NCI-H1105 (cell line): ENCODE data around the gene FBLN7.

Source experiments
- DNase-seq: peaks from one replicate; lab custom pipeline; 2025; lab: John Stamatoyannopoulos, UW

Gene FBLN7

DNA sequence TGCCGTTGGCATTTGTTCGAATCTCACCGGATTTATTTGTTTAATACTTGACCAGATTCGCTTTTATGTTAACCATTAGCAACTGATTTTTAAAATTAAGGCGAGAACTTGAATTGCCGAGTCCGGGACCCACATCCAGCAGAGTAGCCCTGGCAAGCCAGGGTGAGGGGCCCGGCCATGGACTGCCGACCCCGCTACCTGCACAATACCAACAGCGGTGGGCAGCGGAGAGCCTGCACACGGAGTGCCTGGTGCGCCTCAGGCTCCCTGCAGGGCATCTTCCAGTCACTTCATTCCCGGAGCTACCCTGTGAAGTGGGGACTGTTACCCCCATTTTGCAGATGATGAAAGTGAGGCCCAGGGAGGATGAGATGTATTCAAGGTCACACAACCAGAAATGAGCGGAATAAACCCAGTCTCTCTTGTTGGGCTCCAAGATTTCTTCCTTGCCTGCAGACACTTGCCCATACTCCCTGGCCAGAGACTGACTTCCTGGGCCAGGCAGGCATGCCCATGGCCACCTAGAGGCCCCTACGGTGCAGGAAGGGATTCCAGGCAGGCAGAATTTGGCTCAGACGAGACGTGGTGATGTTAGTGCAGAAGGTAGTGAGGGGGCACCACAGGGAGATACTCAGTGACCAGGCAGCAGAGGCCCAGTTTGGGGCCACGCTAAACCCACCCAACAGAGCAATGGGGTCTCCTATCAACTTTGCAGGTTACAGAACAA, 2.9 kb downstream of the FBLN7 start:
- DNase-seq: no peak

DNA sequence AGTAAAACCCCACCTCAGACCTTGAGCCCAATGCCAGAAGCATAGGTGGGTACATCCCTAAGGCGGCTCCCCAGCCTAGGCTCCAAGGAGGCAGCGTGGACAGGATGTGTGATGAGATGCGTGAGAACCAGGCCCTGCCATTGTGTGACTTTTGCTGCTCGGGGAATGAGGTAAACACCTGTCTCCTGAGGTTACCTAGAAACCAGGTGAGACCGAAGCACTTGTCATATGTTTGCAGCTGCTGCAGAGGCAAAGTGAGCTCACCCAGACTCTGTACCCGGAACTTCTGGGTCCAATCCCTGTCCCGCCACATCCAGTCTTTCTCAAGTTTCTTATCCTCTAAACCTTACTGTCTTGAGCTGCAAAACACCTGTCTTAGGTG, 3.4 kb downstream of the FBLN7 start:
- no peak for DNase-seq

DNA sequence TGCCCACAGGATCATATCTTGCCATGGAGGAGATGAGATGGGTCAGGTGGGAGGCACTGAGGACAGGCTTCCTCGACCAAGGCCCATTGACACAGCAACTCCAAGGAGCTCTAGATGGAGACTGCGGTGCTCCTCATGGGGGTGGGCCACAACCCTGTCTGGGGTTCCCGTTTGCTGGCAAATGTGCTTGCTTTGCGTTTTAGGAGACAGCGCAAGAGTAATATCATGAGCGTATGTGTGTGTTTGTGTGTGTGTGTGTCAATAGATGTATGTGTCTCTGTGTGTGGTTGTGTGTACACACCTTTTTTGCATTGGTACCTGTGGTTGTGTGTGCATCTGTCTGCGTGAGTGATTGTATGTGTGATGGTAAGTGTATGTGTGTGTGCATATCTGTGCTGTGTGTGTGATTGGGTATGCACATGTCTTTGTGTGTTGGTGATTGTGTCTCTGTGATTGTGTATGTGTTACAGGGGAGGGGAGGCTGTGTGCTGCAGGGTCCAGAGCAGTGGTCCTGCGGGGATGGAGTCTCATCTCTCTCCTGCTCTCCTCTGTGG, 4.4 kb downstream of the FBLN7 start:
- no peak for DNase-seq

DNA sequence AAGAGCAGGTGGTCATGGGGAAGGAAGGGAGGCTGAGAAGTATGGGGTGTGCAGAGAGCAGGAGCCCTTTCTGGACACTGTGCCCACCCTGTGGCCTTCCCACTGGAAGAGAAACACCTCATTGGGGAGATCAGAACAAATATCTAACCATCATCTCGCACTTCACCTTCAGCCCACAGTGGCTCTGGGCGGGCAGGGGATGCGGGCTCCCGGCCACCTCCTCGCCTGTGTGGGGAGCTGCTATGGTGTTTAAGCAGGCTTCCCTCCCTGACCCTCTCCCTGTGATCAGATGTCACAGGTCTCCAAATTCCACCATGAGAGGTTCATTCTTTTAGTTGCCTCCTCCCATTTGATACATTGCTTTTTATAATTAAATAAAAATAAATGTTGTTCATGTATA, 5.0 kb downstream of the FBLN7 start:
- no peak for DNase-seq

DNA sequence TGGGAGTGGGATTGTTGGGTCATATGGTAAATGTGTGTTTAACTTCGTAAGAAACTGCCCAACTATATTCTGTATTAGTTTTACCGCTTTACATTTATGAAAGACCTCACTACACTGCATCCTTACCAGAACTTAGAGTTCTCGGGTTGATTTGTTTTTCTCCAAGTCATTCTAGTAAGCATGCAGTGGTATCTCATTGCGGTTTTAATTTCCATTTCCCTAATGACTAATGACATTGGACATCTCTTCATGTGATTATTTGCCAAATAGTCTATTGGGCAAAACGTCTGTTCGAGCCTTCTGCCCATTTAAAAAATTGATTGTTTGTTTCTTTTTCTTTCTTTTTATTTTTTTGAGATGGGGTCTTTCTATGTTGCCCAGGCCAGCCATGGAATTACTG, 6.8 kb downstream of the FBLN7 start:
- DNase-seq: no peak

DNA sequence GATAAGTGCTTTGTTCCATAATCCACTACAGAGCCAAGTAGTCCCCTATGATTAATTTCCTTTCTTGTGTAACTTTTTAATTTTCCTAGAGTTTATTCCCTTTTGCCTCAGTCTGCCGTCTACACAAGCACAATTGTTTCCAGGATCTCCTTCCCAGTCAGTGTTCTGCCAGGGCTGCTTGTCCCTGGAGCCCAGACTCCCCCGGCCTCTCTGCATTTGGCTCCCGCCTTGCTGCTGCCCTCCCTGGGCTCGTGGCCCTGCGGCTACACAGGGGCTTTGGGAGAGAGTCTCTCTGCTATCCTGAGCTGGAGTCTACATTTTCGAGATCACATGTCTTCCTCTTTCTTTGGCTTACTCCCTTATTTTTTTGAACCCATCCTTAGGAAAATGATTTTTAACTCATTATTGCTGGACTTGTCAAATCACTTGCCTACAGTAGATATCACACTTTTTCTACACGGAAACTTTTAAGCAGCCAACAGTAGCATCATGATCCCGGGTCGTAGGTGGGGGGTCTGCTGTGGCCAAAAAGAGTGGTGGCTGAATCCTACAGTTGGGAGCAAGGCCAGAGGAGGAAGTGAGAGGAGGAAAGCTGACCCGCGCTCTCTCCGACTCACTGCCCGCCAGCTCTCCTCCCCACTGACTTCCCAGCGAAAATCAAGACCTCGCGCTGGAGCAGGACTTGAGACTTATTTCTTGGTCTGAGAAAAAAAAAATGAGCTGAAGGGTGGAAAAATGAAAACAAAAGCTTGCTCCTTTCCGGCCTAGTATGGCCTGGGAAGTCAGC, 9.4 kb downstream of the FBLN7 start:
- no peak for DNase-seq

DNA sequence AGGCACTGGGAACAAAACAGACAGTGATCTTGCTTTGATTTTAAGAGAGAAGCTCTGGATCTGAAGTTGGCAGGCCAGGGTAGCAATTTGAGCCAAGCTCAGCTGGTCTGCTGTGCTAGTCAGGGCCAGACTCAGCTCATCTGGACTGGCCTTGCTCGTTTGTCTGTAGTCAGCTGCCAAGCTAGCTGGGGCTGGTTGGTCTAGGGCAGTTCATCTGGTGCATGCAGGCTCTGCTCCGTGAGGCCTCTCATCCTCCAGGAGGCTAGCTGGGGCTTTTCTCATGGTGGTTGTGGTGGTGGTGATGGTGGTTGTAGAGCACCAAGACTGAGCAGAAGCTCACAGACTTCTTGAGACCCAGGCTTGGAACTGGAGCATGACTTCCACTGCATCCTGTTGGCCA, 10.3 kb downstream of the FBLN7 start:
- no peak for DNase-seq

DNA sequence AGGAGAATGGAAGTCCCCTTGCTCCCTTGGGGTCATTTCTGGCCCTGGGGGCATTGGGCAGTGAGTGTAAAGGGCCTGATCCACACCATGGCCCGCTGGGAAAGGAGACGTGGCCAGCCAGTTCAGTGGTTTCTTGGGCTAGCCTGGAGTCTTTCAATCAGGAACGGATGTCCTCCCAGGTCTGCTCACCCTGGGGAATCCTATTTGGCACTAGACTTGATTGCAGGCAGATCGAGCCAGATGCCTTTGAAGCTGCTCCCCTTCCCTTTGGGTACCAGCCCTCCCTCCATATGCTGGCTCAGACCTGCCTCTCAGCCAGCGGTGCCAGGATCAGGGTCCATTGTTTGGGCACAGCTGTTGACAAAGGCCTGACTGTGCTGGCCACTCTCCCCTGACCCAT, 11.0 kb downstream of the FBLN7 start:
- no peak for DNase-seq

DNA sequence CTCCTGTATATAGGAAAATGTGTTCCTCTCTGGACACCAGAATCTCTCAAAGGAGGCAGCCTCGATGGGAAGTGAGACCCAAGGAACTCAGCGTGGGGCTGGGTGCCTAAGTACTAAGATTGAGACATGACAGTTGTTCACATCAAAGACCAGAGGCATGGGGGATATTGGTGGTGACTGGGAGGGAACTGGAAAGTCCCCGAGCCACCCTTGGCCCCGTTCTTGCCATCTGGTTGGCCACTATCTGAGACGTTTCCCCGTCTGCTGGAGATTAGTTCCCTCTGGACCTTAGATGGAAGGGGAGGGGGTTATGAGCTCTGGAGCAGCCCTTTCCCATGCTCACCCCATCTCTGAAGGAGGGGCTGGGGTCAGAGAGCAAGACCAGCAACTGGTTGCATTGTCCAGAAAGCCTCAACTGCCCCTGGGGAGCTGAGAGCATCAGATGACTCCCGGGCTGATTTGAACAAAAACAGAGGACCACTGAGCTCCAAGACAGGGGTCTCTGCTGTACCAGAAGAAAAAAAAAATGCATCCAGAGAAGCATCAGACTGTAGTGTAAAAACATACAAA, 11.8 kb downstream of the FBLN7 start:
- no peak for DNase-seq

DNA sequence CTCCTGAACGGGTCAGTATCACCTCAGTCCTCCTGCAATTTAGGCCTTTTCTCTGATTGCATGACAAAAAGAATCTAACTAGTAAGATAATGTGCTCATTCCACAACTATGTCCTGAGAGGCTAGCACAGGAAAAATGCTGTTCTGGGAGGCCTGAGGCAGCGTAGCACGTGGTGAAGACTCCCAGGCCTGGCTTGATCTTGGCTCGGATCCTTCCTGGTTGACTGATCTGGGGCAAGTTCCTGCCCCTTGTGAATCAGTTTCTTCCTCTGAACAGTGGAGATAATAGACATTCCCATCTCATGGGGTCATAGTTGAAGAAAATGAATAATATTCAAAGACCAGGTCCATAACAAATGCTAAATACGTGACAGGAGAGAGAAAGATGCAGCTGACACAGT, 12.3 kb downstream of the FBLN7 start:
- no peak for DNase-seq

DNA sequence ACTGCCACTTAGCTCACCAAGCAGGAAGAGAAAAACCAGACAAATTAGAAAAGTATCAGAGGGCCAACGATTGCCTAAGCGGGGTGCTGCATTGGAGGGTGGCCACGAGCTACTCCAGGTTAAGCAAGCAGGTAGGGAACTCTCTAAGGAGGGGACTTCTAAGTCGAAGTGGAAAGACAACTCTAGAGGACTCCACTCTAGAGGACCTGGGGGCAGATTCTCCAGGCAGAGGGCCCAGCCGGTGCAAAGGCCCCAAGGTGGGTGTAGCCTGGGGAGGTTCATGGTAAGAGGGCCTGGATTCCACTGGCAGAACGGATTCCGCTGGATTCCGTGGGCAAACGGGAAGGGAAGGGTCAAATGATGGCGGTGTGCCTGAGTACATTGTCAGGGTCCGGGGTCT, 12.7 kb downstream of the FBLN7 start:
- DNase-seq: no peak

DNA sequence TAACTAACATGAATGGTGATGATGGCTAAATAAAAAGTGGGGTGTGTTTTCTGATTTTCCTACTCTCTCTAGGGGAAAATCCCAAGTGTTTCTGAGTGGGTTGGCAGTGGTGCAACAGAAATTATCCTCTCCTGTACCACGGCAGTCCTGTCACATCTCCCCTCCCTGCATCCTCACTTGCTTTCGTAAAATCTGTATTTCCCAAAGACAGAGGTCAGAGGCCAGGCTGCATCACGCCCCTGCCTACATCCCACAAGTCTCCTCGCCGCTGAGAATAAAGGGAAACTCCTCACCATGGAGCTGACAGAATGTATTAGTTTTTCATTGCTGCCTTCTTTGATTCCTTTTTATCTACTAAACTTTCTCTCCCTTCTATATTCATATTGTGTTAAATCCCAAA, 13.1 kb downstream of the FBLN7 start:
- DNase-seq: no peak

DNA sequence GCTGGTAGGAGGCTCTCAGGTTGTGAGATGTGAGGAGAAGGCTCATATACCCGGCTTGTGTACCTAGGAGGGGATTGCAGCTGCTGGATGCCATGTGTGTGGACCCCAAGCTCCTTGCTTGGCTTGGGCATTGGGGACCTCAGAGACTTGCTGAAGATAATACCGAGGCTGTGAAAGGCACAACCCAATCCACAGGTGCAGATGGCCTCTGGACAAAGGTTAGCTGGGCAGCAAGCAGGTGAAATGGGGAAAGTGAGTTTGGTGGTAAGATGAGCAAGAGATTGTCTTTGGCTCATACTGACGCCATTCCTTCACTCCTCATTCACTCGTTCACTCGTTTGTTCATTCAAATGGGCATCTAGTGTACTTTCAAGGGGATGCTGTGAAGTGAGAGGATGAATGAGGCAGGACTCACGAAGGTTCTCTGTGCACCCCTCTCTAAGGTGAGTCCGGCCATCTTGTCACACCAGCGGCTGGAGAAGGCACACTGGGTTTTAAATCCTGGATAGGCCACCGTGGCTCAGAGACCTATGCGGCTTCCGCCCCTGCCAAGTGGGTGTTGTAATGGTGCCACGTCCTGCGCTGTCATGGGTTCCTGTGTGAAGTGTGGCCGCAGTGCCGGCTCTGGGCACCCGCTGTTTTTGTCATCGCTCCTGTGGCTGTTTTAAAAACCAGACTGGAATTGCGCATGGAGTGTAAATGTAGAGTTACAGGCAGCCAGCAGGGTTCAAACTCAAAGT, 13.7 kb downstream of the FBLN7 start:
- DNase-seq: no peak

DNA sequence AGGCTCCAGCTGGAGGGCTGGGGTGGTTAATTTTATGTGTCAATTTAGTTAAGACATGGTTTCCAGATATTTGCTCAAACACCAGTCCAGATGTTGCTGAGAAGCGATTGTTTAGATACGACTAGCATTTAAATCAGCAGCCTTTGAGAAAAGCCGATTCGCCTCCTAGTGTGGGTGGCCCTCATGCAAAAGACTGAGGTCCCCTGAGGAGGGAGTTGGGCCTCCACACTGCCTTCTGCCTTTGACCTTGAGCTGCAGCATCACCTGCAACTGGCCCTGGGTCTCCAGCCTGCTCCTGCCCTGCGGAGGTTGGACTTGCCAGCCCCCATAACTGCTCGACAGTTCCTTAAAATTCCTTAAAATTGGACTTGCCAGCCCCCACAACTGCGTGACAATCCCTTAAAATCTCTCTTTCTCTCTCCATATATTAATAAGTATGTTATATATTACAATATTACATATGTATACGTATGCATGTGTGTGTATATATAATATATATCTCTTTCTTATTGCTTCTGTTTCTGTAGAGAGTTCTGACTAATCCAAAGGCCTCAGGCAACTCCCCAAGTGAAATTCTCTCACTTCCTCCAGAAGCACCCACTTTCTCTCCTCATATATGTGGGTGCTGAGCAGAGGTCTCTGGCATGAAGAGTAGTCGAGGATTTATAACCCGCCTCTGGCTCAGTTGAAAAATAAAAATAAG, 14.4 kb downstream of the FBLN7 start:
- no peak for DNase-seq

DNA sequence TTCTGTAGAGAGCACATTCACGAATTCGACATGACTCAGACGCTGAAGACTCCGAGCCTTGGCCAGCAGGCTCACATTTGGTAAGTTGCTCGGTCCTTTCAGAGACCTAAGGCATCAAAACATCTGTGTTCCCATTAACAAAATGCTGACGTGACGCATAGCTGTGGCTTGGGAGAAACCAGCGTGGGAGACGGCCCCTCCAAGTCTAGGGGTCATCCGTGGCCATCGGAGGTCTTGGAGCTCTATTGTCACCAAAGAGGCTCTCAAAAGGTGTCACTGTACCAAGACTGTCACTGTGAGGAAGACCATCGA, 14.9 kb downstream of the FBLN7 start:
- no peak for DNase-seq

DNA sequence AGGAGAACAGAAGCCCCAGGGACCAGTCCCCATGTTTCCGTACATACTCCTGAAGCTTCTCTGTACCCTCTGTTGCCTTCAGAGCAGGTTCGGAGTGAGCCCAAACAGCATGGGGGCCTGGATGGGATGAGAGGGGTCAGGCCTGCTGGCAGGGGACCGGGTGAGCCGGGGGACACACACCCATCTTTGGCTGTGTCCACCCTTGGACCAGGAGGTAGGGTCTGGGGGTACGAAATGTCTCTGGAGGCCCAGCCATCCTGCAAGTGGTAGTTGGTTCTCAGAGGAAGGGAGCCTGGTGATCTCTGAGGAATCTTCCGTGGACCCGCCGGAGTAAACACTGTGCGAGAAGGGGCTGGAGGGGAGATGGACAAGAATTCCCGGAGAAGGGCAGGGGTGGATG, 15.3 kb downstream of the FBLN7 start:
- no peak for DNase-seq

DNA sequence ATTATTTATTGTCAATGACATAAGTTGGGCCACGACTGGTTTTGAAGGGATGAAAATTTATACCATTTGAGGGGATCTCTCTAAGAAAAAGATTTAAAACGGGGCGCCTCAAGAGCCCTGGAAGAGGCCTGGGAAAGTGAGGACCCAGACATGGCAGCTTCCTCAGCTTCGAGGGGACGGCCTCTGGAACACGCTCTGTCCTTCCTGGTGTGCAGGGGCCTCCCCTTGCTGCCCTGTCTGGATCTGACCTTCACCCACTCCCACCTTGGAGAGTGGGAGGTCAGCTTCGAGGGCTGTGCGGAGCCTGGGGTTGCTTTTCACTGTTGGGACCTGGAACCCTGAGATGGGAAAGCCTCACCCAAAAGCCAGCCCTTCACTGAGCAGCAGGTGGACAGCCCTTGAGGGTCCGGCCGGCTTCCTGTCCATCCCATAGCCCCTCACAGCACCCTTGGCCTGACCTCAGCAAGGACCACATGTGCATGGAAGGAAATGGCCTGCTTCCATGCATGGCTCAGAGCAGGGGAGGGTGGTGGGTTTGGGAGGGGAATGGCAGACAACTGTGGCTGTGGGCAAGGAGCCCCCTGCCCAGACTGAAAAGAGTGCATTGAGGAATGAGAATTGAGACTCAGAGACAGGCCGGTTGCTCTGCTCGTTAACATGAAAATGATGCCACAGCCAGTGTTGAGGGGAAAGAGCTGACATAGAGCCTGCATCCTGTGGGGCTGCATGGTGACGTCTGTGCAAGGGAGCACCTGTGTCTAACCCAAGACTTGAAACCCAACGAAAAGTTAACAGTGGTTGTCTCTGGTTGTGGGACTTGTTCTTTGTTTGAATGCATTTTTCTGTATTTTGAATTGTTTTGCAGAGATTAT, 16.3 kb downstream of the FBLN7 start:
- no peak for DNase-seq

DNA sequence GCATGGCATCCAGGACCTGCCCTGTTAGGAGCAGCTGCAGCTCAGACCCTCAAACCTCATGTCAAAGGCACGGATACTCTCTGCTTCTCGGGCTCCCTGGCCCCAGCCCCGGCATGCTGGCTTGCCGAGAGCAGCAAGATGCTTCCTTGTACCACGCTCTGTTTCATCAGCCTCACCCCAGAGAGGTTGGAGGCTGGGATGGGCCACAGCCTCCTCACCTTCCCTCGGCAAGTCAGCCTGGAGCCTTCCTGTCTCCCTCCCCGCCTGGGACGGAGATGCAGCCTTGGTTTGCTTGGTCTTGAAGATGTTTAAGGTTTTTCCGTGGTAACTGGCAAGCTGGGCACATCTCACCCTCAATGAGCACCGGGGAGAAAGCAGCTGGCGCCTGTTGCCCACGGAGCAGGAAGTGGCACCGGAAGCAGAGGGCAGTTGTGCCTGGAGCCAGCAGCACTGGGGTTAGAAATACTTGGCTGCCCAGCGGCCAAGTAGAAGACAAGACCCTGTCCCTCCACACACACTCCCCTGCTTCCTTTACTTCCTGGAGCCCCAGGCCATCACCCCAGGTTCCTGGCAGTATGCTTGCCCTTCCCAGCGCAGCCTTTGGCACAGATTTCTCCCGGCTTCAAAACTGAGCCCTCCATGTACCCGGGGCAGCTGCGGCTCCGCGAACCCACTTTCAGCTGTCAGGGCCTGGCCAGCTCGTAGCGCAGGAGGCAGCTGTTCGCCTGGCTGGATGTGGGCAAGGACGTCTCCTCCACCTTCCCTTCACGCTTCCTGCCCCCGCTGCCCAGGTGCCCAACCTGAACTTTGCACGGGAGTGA, 17.4 kb downstream of the FBLN7 start:
- DNase-seq: no peak

DNA sequence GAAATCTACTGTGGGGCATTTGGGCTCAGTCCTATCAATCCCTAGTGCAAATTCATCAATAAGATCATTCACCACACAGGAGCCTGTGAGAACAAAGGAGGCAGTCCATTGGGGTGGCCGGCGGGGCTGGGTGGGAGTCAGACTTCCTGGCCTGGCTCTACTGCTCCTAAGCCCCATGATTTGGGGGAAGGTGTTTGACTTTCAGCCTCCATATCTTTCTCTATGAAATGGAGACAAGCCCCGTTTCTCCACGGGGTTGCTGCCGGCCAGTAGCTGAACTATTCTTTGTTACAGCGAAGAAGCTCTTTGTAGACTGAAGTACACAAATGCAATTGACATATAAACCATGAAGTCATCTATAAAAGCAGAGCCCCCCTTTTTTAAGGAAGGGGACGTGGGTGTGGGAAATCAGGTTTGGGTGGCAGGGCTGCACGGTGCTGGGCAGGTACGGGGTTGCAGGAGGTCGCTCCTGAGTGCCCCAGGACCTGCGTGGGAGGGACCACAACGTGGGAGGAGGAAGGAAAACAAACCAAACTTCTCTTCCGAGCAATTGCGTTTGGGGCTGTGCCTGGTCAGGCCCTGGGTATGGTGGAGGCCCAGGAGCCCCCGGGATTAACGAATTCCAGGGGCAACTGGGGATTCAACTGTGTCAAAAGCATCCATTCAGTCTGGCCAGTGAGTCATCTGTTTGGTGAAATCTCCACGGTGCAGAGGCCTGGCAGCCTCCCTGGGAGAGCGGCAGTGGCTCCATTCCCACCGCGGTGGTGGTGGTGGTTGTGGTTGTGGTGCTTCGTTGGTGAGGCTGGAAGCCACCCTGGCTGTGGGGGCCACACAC, 18.2 kb downstream of the FBLN7 start:
- DNase-seq: no peak
